ENCODE results near the gene C12orf76.
"Not testable (repeated sequence)": the region's sequence is repeated elsewhere in the genome, so short reads cannot be mapped to it uniquely, and the experiment has no call there.

The C12orf76 gene

GRCh38 chr12:110020956-110021355, 27.4 kb downstream of the C12orf76 start:
- DNase-seq, result no peak

- peak; percentile 41 for DNase-seq
These were observed 33.2 kb downstream of the C12orf76 start for GRCh38 chr12:110015132-110015531.

GRCh38 chr12:110012659-110013058, 35.7 kb downstream of the C12orf76 start:
- no peak for DNase-seq

DNA sequence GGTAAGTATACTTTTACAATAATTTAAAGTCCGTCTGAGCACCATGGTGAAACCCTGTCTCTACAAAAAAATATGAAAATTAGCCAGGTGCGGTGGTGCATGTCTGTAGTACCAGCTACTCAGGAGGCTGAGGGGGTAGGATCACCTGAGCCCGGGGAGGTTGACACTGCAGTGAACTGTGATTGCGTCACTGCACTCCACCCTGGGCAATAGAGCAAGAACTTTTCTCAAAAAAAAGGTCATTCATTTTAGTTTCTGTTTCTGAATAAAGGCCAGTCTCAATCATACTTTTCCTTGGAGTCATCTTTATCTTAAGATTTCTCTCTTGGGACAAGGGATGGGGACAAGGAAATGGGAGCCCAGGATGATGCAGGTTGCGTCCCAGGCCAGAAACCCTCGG, 36.2 kb downstream of the C12orf76 start:
- no peak for DNase-seq

GRCh38 chr12:110010853-110011723, 37.2 kb downstream of the C12orf76 start:
- DNase-seq, result no peak

DNA sequence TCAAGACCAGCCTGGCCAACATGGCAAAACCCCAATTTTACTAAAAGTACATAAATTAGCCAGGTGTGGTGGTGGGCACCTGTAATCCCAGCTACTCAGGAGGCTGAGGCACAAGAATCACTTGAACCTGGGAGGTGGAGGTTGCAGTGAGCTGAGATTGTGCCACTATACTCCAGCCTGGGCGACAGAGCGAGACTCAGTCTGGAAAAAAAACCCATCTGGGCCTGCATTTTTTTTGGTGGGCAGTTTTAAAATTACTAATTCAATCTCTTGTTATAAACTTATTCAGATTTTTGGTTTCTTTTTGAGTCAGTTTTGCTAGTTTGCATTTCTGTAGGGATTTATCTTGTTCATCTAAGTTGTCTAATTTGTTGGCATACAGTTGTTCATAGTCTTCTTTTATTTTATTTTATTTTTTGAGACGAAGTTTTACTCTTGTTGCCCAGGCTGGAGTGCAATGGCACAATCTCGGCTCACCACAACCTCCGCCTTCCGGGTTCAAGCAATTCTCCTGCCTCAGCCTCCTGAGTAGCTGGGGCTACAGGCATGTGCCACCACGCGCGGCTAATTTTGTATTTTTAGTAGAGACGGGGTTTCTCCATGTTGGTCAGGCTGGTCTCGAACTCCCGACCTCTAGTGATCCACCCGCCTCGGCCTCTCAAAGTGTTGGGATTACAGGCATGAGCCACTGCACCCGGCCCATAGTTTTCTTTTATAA, 39.5 kb downstream of the C12orf76 start:
- not testable (repeated sequence) for DNase-seq

GRCh38 chr12:110007881-110008280, 40.4 kb downstream of the C12orf76 start:
- DNase-seq, result no peak

DNA sequence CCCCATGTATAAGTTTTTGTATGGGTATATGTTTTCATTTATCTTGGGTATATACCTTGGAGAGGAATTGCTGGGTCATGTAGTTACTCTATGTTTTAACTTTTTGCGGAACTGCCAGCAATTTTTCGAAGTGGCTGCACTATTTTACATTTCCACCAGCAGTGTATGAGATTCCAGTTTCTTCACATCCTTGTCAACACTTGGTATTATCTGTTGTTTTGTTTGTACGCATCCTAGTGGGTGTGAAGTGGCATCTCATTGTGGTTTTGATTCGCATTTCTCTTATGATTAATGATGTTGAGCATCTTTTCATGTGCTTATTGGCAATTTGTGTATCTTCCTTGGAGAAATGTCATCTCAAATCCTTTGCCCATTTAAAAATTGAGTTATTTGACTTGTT, 42.2 kb downstream of the C12orf76 start:
- no peak for DNase-seq

GRCh38 chr12:110005319-110005973, 42.9 kb downstream of the C12orf76 start:
- DNase-seq, result no peak

- DNase-seq, result no peak
These were observed 43.7 kb downstream of the C12orf76 start for GRCh38 chr12:110004598-110004997.

DNA sequence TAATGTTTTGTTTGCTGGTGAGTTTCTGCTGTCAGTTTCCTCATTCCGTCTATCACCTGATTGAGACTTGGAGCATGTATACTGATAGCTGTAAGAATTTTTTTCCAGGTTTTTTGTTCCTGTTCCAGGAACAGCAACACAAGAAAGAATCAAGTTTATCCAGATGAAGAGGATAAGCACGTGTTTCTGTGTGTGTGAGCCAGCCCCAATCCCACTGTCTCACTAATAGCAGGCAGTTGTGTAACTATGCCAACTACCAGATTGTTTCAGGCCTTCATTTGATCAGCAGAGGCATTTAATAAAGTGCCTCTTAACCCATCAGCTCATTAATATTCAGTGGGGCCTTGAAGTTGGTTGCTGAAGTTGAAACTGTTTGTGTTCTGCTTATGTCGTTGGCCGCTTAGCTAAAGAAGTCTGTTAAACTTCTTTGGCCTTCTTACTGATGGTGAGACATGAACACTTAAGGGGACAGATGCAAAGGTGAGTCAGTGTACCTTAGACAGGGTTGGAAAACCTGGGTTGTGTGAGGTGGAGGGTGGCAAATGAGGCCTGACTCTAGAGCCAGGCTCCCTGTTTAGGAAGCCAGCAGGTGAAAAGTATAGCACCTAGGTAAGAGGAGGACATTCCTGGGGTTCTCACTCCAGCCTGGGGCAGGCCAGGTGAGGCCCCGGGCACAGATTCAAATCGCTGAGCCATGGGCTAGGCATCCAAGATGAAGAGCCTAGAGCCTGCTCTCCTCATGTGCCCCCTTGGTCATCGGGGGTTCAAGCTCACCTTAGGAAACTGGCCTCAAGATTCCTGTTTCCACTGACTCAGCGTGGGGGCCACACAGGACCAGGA, 45.4 kb downstream of the C12orf76 start:
- DNase-seq, result no peak

- no peak for DNase-seq
These were observed 46.7 kb downstream of the C12orf76 start for GRCh38 chr12:110001596-110001995.

GRCh38 chr12:109999983-110000505, 48.3 kb downstream of the C12orf76 start:
- no peak for DNase-seq

- DNase-seq, result no peak
These were observed 48.7 kb downstream of the C12orf76 start for GRCh38 chr12:109999649-109999971.

DNA sequence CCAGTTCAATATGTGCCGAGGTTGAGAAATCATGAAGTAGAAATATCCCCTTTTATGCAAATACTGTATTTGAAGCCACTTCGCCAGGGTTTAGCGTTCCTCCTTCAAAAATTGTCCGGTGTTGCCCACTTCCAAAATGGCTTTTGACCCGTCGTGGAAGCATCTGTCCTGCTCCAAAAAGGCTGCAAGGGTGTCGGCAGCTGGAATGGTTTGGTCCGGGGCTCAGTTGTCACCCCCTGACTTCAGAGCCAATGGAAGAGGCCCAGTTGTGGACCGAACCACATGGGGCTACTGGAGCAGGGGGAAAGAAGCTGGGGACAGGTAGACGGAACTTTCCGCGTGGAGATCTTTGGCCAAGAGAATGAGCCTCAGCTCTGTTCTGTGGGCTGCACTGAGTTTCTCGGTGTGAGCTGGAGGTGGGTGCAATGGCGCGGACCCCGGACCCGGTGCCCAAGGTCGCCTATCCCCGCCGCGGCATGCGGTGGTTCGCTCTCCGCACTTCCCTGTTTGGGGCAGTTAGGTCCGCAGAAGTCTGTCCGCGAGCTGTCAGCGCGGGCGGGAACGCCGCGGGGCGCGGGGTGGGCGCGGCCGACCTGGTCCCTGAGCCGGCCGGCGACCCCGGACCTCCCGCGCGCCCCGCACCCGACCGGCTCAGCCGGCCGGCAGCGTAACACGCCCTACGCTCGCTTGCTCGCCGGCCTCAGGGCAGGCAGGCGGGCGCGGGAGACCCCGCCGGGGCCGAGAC, 49.2 kb downstream of the C12orf76 start, which contains the start of gene ANKRD13A:
Gene ANKRD13A, plus strand, starts transcription at position 527 of the 745 bp plus-strand sequence. CDS start 259 bp downstream, outside the sequence.
- DNase-seq, result peak; percentile 88

GRCh38 chr12:109998241-109998903, 50.0 kb downstream of the C12orf76 start:
- DNase-seq, result no peak

GRCh38 chr12:109997393-109997792, 50.9 kb downstream of the C12orf76 start:
- no peak for DNase-seq

- no peak for DNase-seq
These were observed 51.9 kb downstream of the C12orf76 start for GRCh38 chr12:109996483-109996853.

- peak; percentile 90 for DNase-seq
These were observed 52.4 kb downstream of the C12orf76 start, which contains the start of gene GIT2 for GRCh38 chr12:109995686-109996482. Gene GIT2 (minus strand): TSS chr12:109996368. CDS start chr12:109996224, 144 bp downstream.

GRCh38 chr12:109995361-109995685, 53.0 kb downstream of the C12orf76 start:
- no peak for DNase-seq

Data from GDM1 (cell line).